IMR-90 (cell line): ENCODE data around the gene TMEM37.

Source experiments
- BHLHE40 ChIP-seq: fragments of 150-350 bp; IDR thresholded peaks from 2 replicates; pipeline ENCODE4 v1.6.1; 2016; ENCODE audit warnings: mild to moderate bottlenecking, low read depth, low read length
- CEBPB ChIP-seq: IDR thresholded peaks from 2 replicates; pipeline ENCODE4 v1.6.1; 2012; ENCODE audit warnings: low read depth, low read length, improper control_type of control experiment
- CHD1 ChIP-seq: IDR thresholded peaks from 2 replicates; pipeline ENCODE4 v1.6.1; 2012; ENCODE audit warnings: low read depth, low read length, improper control_type of control experiment
- CTCF ChIP-seq: conservative IDR thresholded peaks from 2 replicates; pipeline ENCODE4 v1.5.1; 2012; ENCODE audit warnings: mild to moderate bottlenecking, low read depth, low read length, improper control_type of control experiment
- FOS ChIP-seq: fragments of 150-350 bp; IDR thresholded peaks from 2 replicates; pipeline ENCODE4 v1.6.1; 2016; ENCODE audit warnings: low read depth, low read length
- MAFK ChIP-seq: IDR thresholded peaks from 2 replicates; pipeline ENCODE4 v1.6.1; 2012; ENCODE audit warnings: low read depth, low read length, improper control_type of control experiment
- MAZ ChIP-seq: IDR thresholded peaks from 2 replicates; pipeline ENCODE4 v1.6.1; 2012; ENCODE audit warnings: low read depth, mild to moderate bottlenecking, low read length, improper control_type of control experiment, moderate library complexity, borderline replicate concordance
- MXI1 ChIP-seq: IDR thresholded peaks from 2 replicates; pipeline ENCODE4 v1.6.1; 2012; ENCODE audit warnings: low read depth, mild to moderate bottlenecking, low read length, moderate library complexity, borderline replicate concordance
- POLR2A ChIP-seq: IDR thresholded peaks from 2 replicates; pipeline ENCODE4 v1.6.1; 2012; ENCODE audit warnings: mild to moderate bottlenecking, low read depth, low read length
- RAD21 ChIP-seq: IDR thresholded peaks from 2 replicates; pipeline ENCODE4 v1.6.1; 2012; ENCODE audit warnings: low read length, improper control_type of control experiment
- RCOR1 ChIP-seq: IDR thresholded peaks from 2 replicates; pipeline ENCODE4 v1.6.1; 2012; ENCODE audit warnings: mild to moderate bottlenecking, low read length, improper control_type of control experiment; ENCODE audit not compliant: insufficient replicate concordance
- SMC3 ChIP-seq: fragments of 150-350 bp; IDR thresholded peaks from 2 replicates; pipeline ENCODE4 v1.6.1; 2016; ENCODE audit warnings: low read depth, mild to moderate bottlenecking, antibody characterized with exemption, low read length, moderate library complexity
- USF2 ChIP-seq: fragments of 150-350 bp; IDR thresholded peaks from 2 replicates; pipeline ENCODE4 v1.6.1; 2017; ENCODE audit warnings: mild to moderate bottlenecking, antibody characterized with exemption, low read length, low read depth

- TF ChIP-seq MAFK (no peak), FOS (no peak), CTCF (no peak), USF2 (no peak), MXI1 (no peak), POLR2A (no peak), SMC3 (no peak), MAZ (no peak), RCOR1 (no peak), BHLHE40 (no peak), CEBPB (no peak), RAD21 (no peak), CHD1 (no peak)
These were observed 46.2 kb upstream of the TMEM37 start for GRCh38 chr2:119385466-119385865.
